Lower leg skin (tissue), 3 donors: ENCODE data around the gene RMI2.

Source experiments
- POLR2A ChIP-seq, 2 donors: fragments of 450-650 bp; IDR thresholded peaks; one replicate each; pipeline ENCODE4 v1.6.1; 2016 to 2017; ENCODE audit warnings: antibody characterized with exemption in 2 of 2, mild to moderate bottlenecking in 1 of 2, moderate library complexity in 1 of 2
- TF ChIP-seq, protein P1 (sequence below), 3 donors: fragments of 450-650 bp; IDR thresholded peaks; one replicate each; pipeline ENCODE4 v1.5.1; 2016; ENCODE audit warnings: antibody characterized with exemption in 3 of 3, mild to moderate bottlenecking in 3 of 3, moderate library complexity in 2 of 3

- TF ChIP-seq, protein P1, sequence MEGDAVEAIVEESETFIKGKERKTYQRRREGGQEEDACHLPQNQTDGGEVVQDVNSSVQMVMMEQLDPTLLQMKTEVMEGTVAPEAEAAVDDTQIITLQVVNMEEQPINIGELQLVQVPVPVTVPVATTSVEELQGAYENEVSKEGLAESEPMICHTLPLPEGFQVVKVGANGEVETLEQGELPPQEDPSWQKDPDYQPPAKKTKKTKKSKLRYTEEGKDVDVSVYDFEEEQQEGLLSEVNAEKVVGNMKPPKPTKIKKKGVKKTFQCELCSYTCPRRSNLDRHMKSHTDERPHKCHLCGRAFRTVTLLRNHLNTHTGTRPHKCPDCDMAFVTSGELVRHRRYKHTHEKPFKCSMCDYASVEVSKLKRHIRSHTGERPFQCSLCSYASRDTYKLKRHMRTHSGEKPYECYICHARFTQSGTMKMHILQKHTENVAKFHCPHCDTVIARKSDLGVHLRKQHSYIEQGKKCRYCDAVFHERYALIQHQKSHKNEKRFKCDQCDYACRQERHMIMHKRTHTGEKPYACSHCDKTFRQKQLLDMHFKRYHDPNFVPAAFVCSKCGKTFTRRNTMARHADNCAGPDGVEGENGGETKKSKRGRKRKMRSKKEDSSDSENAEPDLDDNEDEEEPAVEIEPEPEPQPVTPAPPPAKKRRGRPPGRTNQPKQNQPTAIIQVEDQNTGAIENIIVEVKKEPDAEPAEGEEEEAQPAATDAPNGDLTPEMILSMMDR (IDR thresholded peaks at IDR 0.05), result no peak
- no peak for TF ChIP-seq POLR2A (IDR thresholded peaks at IDR 0.05)
Observed at GRCh38 chr16:11398136-11398535, 52.9 kb downstream of the RMI2 start.
